Panc1 (cell line): ENCODE data around the gene MRGPRF.

Experiments
- CTCF ChIP-seq: fragments of 450-650 bp; IDR thresholded peaks from 2 replicates; pipeline ENCODE4 v1.5.1; 2017; ENCODE audit warnings: mild to moderate bottlenecking
- POLR2AphosphoS5 ChIP-seq: IDR thresholded peaks from 2 replicates; pipeline ENCODE4 v1.6.1; 2012; ENCODE audit warnings: mild to moderate bottlenecking, low read depth, low read length, moderate library complexity
- TCF7L2 ChIP-seq: IDR thresholded peaks from 2 replicates; pipeline ENCODE4 v1.6.1; 2011; ENCODE audit warnings: mild to moderate bottlenecking, low read depth, low read length, inconsistent platforms
- TF ChIP-seq, protein P1 (sequence below), 2 experiments: IDR thresholded peaks; 2 replicates each; pipeline ENCODE4 v1.6.1; 2011 to 2012; ENCODE audit warnings: low read depth in 2 of 2, control low read depth in 1 of 2, low read length in 1 of 2, mild to moderate bottlenecking in 1 of 2, moderate library complexity in 1 of 2; ENCODE audit not compliant: insufficient read depth in 1 of 2

DNA sequence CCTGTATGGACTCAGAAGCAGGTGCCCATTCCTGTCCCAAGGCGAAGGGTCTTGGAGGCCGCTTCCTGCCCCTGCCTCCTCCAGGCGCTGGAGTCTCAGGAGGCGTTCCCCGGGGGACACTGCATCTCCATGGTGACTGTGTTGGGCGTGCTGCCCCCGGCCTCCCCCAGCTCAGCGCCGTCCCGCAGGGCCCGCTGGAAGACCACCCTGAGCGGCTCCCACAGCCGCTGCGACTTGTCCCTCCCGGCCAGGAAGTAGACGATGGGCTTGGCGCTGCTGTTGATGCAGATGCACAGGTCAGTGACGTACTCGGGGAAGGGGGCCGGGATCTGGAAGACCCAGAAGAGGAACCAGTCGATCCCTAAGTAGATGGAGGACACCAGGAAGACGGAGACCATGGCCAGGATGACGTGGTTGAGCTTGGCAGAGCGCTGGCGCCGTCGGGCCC, 7.8 kb downstream of the MRGPRF start:
- TF ChIP-seq CTCF (no peak), POLR2AphosphoS5 (no peak), TCF7L2 (no peak)
- TF ChIP-seq, protein P1, sequence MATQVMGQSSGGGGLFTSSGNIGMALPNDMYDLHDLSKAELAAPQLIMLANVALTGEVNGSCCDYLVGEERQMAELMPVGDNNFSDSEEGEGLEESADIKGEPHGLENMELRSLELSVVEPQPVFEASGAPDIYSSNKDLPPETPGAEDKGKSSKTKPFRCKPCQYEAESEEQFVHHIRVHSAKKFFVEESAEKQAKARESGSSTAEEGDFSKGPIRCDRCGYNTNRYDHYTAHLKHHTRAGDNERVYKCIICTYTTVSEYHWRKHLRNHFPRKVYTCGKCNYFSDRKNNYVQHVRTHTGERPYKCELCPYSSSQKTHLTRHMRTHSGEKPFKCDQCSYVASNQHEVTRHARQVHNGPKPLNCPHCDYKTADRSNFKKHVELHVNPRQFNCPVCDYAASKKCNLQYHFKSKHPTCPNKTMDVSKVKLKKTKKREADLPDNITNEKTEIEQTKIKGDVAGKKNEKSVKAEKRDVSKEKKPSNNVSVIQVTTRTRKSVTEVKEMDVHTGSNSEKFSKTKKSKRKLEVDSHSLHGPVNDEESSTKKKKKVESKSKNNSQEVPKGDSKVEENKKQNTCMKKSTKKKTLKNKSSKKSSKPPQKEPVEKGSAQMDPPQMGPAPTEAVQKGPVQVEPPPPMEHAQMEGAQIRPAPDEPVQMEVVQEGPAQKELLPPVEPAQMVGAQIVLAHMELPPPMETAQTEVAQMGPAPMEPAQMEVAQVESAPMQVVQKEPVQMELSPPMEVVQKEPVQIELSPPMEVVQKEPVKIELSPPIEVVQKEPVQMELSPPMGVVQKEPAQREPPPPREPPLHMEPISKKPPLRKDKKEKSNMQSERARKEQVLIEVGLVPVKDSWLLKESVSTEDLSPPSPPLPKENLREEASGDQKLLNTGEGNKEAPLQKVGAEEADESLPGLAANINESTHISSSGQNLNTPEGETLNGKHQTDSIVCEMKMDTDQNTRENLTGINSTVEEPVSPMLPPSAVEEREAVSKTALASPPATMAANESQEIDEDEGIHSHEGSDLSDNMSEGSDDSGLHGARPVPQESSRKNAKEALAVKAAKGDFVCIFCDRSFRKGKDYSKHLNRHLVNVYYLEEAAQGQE (IDR thresholded peaks at IDR 0.05; ENCODE audit: insufficient read depth in 1 of 2, low read depth in 2 of 2, low read length in 1 of 2) = no peak
